Stimulated activated CD8-positive, alpha-beta memory T cell treated with anti-CD3 and anti-CD28 coated beads, Interleukin-4, amount 100 ng/mL, for 1 hour (primary cell): ENCODE measurements around the gene ZMYM2.

Source experiments
- DNase-seq, 2 donors: peaks; one replicate each; pipeline ENCODE4 v3.0.0-alpha.2; 2020; ENCODE audit warnings: low read depth in 2 of 2, low spot score in 1 of 2

The ZMYM2 gene

DNA sequence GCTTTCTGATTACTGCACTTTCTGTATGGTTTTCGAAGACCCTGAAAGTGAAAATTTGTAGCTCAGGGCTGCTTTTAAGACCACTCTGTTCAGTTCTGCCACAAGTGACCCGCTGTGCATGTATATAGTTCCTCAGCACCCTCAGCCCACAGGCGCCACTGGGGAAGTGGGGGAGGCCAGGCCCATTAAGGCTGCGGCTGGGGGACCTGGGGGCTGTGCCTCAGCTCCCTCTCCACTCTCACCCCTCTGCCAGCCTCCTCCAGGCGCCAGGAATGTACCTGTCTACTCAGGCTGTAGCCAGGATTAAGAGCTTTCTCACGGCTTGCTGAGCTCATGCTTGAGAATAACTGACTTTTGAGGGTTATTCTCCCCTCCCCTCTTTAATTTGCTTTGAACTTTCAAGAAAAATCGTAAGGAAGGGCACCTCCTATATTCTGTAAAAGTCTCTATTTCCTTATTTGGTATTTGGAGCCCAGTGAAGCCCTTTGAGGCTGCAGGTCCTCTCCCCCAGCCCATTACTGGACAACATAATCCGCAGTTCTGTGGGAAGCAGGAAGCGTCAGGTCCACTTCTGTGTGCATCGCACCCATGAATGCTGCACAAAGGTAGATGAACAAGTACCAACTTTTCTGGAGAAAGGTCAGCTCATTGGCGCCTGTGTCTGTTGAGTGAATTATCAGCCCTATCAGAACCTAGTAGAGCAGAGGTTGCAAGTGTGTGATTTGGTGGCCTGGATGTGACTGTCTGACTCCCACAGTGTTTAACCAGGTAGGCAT is 172.7 kb downstream of the ZMYM2 start:
- no peak for DNase-seq

GRCh38 chr13:20132052-20132634 is 173.6 kb downstream of the ZMYM2 start:
- no peak for DNase-seq

DNA sequence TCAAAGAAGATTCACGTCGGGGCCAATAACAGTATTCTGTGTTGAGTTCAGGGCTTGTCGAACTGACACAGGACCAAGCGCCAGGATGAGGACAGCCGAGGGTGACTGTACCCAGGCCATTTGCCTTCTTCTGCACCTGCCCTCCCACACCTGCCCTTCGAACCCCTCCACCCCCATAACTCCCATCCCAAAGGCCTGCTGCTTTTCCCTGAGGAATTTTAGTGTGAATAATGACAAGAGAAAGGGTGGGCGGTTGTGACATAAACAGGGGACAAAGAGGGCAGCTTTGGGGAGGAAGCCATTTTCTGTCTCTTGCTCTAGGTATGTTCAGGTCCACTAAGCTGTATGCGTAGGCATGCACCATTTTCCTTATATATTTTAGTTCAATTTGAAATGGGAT is 176.2 kb downstream of the ZMYM2 start:
- DNase-seq, result no peak

DNA sequence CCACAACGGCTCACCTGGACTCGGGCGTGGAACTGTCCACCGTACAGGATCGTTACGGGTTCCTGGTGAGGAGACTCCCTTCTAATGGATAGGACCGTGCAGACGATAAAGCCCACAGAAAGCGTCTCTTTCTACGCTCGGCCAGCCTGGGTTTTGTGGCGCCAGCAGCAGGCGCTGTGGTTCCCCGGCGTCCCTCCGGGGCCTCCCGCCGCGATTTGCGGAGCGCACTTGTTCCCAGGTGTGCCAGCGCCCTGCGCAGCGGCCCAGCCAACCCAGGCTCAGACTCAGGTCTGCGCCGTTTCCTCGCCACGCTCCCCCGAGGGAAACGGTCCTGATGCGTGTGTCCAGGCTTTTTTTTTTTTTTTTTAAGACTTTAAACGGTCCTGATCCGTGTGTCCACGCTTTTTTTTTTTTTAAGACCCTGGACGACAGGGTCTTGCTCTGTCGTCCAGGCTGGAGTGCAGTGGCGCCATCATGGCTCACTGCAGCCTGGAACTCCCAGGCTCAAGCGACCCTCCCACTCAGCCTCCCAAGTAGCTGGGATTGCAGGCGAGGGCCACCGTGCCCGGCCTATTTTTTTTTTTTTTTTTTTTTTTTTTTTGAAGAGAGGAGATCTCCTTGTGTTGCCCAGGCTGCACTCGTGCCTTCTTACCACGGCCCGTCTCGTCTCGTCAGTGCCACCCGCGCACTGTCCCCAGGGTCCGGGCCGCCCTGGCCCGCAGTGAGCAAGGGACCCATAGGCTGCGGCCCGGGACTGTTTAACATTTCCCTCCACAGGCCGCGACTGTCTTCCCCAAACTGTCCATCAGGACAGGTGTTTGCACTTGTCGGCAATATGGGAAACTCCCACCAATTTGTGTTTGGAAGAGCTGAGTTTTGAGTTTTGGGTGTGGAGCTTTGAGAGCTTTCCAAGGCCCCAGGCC is 178.5 kb downstream of the ZMYM2 start:
- DNase-seq, result no peak

- DNase-seq, result no peak
Observed at GRCh38 chr13:20137875-20138274, 179.3 kb downstream of the ZMYM2 start.

DNA sequence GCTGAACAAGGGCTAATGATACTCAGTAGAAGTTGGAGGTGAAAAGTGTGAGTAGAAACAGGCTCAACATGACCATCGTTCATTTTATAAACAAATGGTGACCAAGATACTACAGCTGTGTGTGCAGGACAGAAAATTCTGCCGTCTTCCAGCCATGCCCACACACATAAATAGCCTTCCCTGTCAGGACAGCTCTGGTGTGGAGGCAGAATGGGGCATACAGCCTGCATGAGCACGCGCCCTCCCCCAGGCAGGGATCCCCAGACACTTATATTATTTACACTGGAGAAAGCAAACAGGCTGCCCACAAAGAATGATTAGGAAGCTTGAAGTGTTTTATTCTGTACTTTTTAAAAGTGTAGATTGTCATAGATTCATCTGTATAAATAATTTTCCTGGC is 182.0 kb downstream of the ZMYM2 start:
- DNase-seq, result no peak
